Stimulated activated CD8-positive, alpha-beta memory T cell treated with anti-CD3 and anti-CD28 coated beads, Interleukin-15, amount 100 ng/mL, for 24 hours (primary cell): ENCODE measurements around the gene UGP2.
"Not testable (repeated sequence)": the region's sequence is repeated elsewhere in the genome, so short reads cannot be mapped to it uniquely, and the experiment has no call there.

Source experiments
- DNase-seq: peaks from one replicate; pipeline ENCODE4 v3.0.0-alpha.2; 2020; ENCODE audit warnings: low read depth

UGP2 gene

GRCh38 chr2:63841254-63842022, at the start of gene UGP2:
UGP2 (plus strand) TSS chr2:63841896; CDS start chr2:63842186, 290 bp downstream.
- peak; percentile 56 for DNase-seq

DNA sequence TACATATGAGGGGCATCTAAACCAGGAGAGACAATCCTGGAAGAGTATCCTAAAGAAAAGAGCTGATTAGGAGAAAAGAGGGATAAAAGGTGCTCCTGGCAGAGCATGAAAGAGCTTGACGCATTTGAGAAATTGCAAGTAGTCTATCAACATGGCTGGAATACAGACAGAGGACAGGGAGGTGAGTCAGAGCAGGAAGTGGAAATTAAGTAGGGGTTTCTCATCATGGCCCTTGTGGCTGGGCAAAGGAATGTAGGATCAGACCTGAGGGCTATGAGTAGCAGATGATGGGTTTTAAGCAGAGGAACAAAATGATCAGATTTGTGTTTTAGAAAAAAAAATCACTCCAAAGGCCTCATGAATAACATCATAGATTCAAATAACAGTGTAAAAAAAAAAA, 49.2 kb upstream of the UGP2 start:
- DNase-seq: no peak

GRCh38 chr2:63796366-63796765, 45.3 kb upstream of the UGP2 start:
- no peak for DNase-seq

DNA sequence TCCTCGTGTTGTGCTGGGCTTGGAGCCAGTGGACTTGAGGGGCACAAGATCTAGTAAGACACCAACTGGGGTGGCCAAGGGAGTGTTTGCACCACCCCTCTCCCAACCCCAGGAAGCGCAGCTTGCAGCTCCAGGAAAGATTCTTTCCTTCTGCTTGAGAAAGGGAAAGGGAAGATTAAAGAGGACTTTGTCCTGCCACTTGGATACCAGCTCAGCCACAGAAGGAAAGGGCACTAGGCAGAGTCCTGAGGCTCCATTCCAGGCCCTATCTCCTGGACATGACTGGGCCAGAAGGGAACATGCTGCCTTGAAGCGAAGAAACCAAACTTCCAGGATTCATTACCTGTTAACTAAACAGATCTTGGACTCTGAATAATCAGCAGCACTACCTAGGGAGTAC, 44.9 kb upstream of the UGP2 start:
- no peak for DNase-seq

DNA sequence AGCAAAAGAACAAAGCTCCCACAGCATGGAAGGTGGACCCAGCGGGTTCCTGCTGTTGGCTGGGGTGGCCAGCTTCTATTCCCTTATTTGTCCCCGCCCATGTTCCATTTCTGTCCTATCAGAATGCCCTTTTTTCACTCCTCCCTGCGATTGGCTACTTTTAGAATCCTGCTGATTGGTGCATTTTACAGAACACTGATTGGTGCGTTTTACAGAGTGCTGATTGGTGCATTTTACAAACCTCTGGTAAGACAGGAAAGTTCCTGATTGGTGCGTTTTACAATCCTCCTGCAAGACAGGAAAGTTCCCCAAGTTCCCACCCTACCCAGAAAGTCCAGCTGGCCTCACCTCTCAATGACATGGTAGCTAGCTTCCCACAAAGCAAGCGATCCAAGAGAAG, 40.2 kb upstream of the UGP2 start:
- no peak for DNase-seq

- no peak for DNase-seq
These were observed 36.3 kb upstream of the UGP2 start for GRCh38 chr2:63805412-63805811.

- DNase-seq: not testable (repeated sequence)
These were observed 33.7 kb upstream of the UGP2 start for GRCh38 chr2:63808036-63808435.

DNA sequence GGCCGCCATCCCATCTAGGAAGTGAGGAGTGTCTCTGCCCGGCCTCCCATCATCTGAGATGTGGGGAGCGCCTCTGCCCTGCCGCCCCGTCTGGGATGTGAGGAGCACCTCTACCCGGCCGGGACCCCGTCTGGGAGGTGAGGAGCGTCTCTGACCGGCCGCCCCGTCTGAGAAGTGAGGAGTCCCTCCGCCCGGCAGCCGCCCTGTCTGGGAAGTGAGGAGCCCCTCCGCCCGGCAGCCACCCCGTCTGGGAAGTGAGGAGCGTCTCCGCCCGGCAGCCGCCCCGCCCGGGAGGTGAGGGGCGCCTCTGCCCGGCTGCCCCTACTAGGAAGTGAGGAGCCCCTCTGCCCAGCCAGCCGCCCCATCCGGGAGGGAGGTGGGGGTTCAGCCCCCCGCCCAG, 32.8 kb upstream of the UGP2 start:
- DNase-seq: not testable (repeated sequence)

GRCh38 chr2:63811063-63811462, 30.6 kb upstream of the UGP2 start:
- DNase-seq: no peak

- DNase-seq: not testable (repeated sequence)
These were observed 29.8 kb upstream of the UGP2 start for GRCh38 chr2:63811870-63812269.

DNA sequence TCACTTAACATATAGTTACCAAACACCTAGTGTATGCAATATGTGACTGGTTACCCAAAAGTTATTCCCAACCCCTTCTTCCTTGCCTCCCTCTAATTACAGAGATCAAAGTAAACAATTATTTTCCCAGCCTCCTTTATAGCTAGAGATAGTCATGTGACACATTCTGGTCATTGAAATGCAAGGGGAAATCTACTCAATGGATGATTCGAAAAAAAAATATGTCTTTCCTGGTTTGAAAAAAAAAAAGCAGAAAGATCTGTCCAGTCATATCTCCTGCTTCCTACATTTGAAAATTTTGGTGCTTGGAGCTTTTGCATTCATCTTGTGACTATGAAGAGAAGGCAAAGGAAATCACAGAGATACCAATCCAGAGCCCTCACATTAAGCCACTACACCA, 27.6 kb upstream of the UGP2 start:
- DNase-seq: no peak

GRCh38 chr2:63817382-63817781, 24.3 kb upstream of the UGP2 start:
- no peak for DNase-seq

- no peak for DNase-seq
These were observed 23.4 kb upstream of the UGP2 start for GRCh38 chr2:63818271-63818670.

- no peak for DNase-seq
These were observed 22.4 kb upstream of the UGP2 start for GRCh38 chr2:63819256-63819655.

DNA sequence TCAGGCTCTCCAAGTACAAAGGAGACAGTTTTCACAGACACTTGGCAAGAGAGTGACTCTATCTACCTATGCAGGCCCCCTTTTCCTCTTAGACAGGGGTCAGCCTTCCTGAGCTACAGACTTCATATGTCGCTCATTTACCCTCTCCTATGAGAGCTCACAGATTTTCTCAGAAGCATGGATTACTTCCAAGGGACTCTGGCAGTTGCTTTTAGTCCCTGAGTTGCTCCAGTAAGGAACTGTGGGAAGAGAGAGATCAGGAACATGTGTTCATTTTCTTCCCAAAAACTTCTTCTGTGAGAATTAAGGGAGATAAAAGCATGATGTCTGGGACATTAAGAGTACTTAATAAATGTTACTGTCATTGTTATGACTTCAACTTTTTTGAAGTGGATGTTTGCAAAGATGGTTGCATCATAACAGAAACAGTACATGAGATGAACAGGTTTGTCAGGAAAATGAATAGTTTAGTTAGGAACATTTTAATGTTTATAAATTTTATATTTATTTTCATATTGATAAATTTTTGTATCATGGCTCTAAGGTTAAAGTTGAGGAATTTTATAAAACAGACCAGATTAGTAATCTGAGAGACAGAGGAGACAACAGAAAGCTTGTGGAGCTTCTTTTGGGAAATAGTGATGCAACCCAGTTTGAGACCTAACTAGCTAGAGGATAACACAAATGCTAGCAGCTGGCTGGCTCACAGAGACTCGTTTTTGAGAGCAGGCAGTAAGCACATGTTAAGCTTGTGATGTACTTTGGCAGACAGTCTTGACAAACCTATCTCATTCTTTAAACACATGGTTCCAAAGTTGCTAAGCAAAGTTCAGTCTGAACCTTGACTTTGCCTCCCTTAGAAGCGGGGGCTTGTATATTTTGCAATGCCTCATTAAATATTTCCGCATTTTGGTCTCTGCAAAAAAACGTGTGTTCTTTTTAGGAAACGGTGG, 21.7 kb upstream of the UGP2 start:
- no peak for DNase-seq

DNA sequence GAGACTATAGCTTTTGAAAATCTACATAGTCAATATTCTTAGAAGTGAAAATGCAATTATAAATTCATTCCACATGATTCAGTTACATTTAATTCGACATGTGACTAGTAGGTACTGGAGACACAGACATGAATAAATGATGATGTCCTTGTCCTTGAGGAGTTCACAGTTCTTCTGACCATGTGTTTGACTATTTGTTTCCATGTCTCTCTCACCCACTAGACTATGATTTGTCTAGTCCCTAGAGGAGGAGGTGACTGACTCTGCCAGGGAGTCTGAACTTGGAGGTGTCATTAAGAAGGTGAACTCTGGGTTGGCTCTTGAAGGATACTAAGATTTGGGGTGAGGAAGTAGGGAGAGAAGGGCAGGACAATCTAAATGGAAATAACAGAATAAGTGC, 20.7 kb upstream of the UGP2 start:
- no peak for DNase-seq

- DNase-seq: no peak
These were observed 20.3 kb upstream of the UGP2 start for GRCh38 chr2:63821396-63821795.

DNA sequence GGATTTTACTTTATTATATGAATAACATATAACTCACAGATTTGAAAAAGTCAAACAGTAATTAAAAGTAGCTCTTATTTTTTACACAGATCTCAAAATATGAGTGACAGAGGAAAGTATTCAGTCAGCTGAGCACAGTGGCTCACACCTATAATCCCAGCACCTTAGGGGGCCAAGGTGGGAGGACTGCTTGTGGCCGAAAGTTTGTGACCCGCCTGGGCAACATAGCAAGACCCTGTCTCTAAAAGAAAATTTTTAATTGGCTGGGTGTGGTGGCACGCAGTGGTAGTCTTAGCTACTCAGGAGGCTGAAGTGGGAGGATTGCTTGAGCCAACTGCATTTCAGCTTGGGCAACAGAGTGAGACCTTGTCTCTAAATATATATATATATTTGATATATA, 19.2 kb upstream of the UGP2 start:
- DNase-seq: no peak

- DNase-seq: no peak
These were observed 13.9 kb upstream of the UGP2 start for GRCh38 chr2:63827749-63828148.

- DNase-seq: no peak
These were observed 10.5 kb upstream of the UGP2 start for GRCh38 chr2:63831176-63831575.

DNA sequence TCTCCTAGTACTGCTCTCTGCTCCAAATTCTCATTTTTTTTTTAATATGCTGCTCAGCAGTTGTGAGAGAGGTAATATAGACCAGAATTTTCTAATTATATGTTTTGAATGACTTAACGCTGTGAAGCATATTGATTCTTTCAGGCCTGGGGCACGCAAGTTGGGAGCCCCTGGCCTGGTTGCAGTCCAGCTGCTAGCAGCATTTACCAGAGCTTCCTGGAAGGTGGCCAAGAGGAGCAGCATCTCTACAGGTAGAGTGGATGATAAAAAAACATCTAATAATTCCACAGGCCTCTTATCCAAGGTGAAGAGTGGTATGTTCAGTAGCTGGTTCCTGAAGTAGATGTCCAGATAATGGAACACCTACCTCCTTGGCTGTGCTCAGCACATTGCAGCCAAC, 7.3 kb upstream of the UGP2 start:
- no peak for DNase-seq

- no peak for DNase-seq
These were observed 4.6 kb upstream of the UGP2 start for GRCh38 chr2:63837036-63837594.
